Measurements from ENCODE around the gene TBR1. TPM values are rescaled to one million over a fixed set of nuclear protein-coding genes. Genes with fewer than 3 reads are reported as not detected.

TBR1 gene
- not detected for total RNA-seq
- long read RNA-seq, donor 1, result 0 reads
- long read RNA-seq, donor 2, result 0 reads

GRCh38 chr2:161415987-161416707 is at the start of gene TBR1:
Gene TBR1, plus strand, starts transcription at chr2:161416297. Its CDS starts 114 bp downstream, at chr2:161416411.
- no peak for DNase-seq (ENCODE audit: low spot score)
- intact Hi-C loops (cut with DNase I), result no loop called here

GRCh38 chr2:161367675-161368074 is 48.4 kb upstream of the TBR1 start:
- DNase-seq (ENCODE audit: low spot score), result no peak
- intact Hi-C loops (cut with DNase I), result no loop called here

GRCh38 chr2:161369311-161369710 is 46.8 kb upstream of the TBR1 start:
- DNase-seq (ENCODE audit: low spot score), result no peak
- intact Hi-C loops (cut with DNase I), result no loop called here

- no peak for DNase-seq (ENCODE audit: low spot score)
- intact Hi-C loops (cut with DNase I), result no loop called here
Observed at GRCh38 chr2:161370981-161371380, 45.1 kb upstream of the TBR1 start.

GRCh38 chr2:161371869-161372268 is 44.2 kb upstream of the TBR1 start:
- intact Hi-C loops (cut with DNase I), result no loop called here
- DNase-seq (ENCODE audit: low spot score), result no peak

GRCh38 chr2:161373942-161374341 is 42.2 kb upstream of the TBR1 start:
- DNase-seq (ENCODE audit: low spot score), result no peak
- intact Hi-C loops (cut with DNase I), result no loop called here

- intact Hi-C loops (cut with DNase I), result no loop called here
- no peak for DNase-seq (ENCODE audit: low spot score)
Observed at GRCh38 chr2:161374446-161374845, 41.7 kb upstream of the TBR1 start.

GRCh38 chr2:161379740-161380139 is 36.4 kb upstream of the TBR1 start:
- DNase-seq (ENCODE audit: low spot score), result no peak

GRCh38 chr2:161381546-161381945 is 34.6 kb upstream of the TBR1 start:
- intact Hi-C loops (cut with DNase I), result no loop called here
- no peak for DNase-seq (ENCODE audit: low spot score)

More at GRCh38 chr2:161379740-161380139, 36.4 kb upstream of the TBR1 start:
- intact Hi-C loops (cut with DNase I), result no loop called here

GRCh38 chr2:161382747-161383146 is 33.4 kb upstream of the TBR1 start:
- DNase-seq (ENCODE audit: low spot score), result no peak
- intact Hi-C loops (cut with DNase I), result no loop called here

- DNase-seq (ENCODE audit: low spot score), result no peak
- intact Hi-C loops (cut with DNase I), result no loop called here
Observed at GRCh38 chr2:161384864-161385263, 31.2 kb upstream of the TBR1 start.

- no peak for DNase-seq (ENCODE audit: low spot score)
Observed at GRCh38 chr2:161386228-161386824, 29.8 kb upstream of the TBR1 start.

GRCh38 chr2:161388146-161388779 is 27.8 kb upstream of the TBR1 start:
- no peak for DNase-seq (ENCODE audit: low spot score)
- intact Hi-C loops (cut with DNase I), result no loop called here

More at GRCh38 chr2:161386228-161386824, 29.8 kb upstream of the TBR1 start:
- intact Hi-C loops (cut with DNase I), result no loop called here

- no peak for DNase-seq (ENCODE audit: low spot score)
- intact Hi-C loops (cut with DNase I), result no loop called here
Observed at GRCh38 chr2:161391737-161392506, 24.2 kb upstream of the TBR1 start.

- no peak for DNase-seq (ENCODE audit: low spot score)
- intact Hi-C loops (cut with DNase I), result no loop called here
Observed at GRCh38 chr2:161400076-161400475, 16.0 kb upstream of the TBR1 start.

GRCh38 chr2:161402297-161402696 is 13.8 kb upstream of the TBR1 start:
- intact Hi-C loops (cut with DNase I), result no loop called here
- no peak for DNase-seq (ENCODE audit: low spot score)

- intact Hi-C loops (cut with DNase I), result no loop called here
- DNase-seq (ENCODE audit: low spot score), result no peak
Observed at GRCh38 chr2:161406316-161406715, 9.8 kb upstream of the TBR1 start.

GRCh38 chr2:161407597-161407996 is 8.5 kb upstream of the TBR1 start:
- intact Hi-C loops (cut with DNase I), result no loop called here
- no peak for DNase-seq (ENCODE audit: low spot score)

GRCh38 chr2:161409308-161409907 is 6.7 kb upstream of the TBR1 start:
- DNase-seq (ENCODE audit: low spot score), result no peak
- intact Hi-C loops (cut with DNase I), result no loop called here

Data from posterior vena cava (tissue), 2 donors.